Calu3 (cell line): ENCODE results near the gene TMOD2. TPM values are rescaled to one million over a fixed set of nuclear protein-coding genes. Genes with fewer than 3 reads are reported as not detected.

Experiments
- BruUV-seq: library from RNA; stranded (reverse); fragments of 400-500 nt; replicated peaks from 2 replicates; lab custom pipeline; 2021; lab: Mats Ljungman, UMichigan
- CTCF ChIA-PET: fragments of 300-600 bp; sonication (Branson Sonifier 250); formaldehyde crosslinking; loops from one replicate; lab custom pipeline; 2022; ENCODE audit warnings: antibody characterized with exemption; lab: Charles Lee
- DNase-seq: peaks from one replicate; pipeline ENCODE4 v3.0.0; 2022
- H3K27ac Mint-ChIP-seq: one replicate; pipeline ENCODE4 v1.8.0; 2022; ENCODE audit warnings: mixed read lengths; ENCODE audit not compliant: unreplicated experiment
- H3K27me3 Mint-ChIP-seq: one replicate; pipeline ENCODE4 v1.8.0; 2022; ENCODE audit warnings: mixed read lengths; ENCODE audit not compliant: unreplicated experiment
- H3K36me3 Mint-ChIP-seq: one replicate; pipeline ENCODE4 v1.8.0; 2022; ENCODE audit warnings: mild to moderate bottlenecking, moderate library complexity, mixed read lengths; ENCODE audit not compliant: insufficient read depth, unreplicated experiment
- H3K4me1 Mint-ChIP-seq: one replicate; pipeline ENCODE4 v1.8.0; 2022; ENCODE audit warnings: mild to moderate bottlenecking, low read depth, mixed read lengths; ENCODE audit not compliant: unreplicated experiment
- H3K4me3 Mint-ChIP-seq: one replicate; pipeline ENCODE4 v1.8.0; 2022; ENCODE audit warnings: mild to moderate bottlenecking, low read depth, moderate library complexity, mixed read lengths; ENCODE audit not compliant: unreplicated experiment
- H3K9me3 Mint-ChIP-seq: one replicate; pipeline ENCODE4 v1.8.0; 2022; ENCODE audit warnings: low read depth, mixed read lengths; ENCODE audit not compliant: unreplicated experiment
- CTCF ChIP-seq: fragments of 200-600 bp; IDR thresholded peaks from one replicate; pipeline ENCODE4 v1.8.0; 2022; ENCODE audit warnings: antibody characterized with exemption; ENCODE audit not compliant: unreplicated experiment
- intact Hi-C: fragments of 100-400 bp; cut with micrococcal nuclease; formaldehyde crosslinking; loops from one replicate; pipeline ENCODE4 v1.10.0; 2022; ENCODE audit not compliant: unreplicated experiment
- total RNA-seq: library from RNA; stranded (reverse); gene quantifications from 2 replicates; pipeline ENCODE4 v1.2.3, GENCODE V29; 2022

Gene TMOD2
- total RNA-seq, 1 experiment from 2014 or later = 0.64 TPM

- H3K27me3 Mint-ChIP-seq = no peaks in the 10 kb centered on the region
- H3K4me1 Mint-ChIP-seq = peaks cover 20% of the 10 kb centered on the region
- peaks cover 23% of the 10 kb centered on the region for H3K36me3 Mint-ChIP-seq
- intact Hi-C loops = no loop called here
- CTCF ChIA-PET = no interaction called here
- DNase-seq = no peak
- H3K4me3 Mint-ChIP-seq = no peak overlapping the region
- H3K9me3 Mint-ChIP-seq = no peaks in the 10 kb centered on the region
- no TSS peak for BruUV-seq
- TF ChIP-seq CTCF = no peak
- no peak overlapping the region for H3K27ac Mint-ChIP-seq
These were observed 12.2 kb upstream of the TMOD2 start for GRCh38 chr15:51739061-51739712.

GRCh38 chr15:51749307-51749706 lies 2.1 kb upstream of the TMOD2 start:
- H3K27me3 Mint-ChIP-seq = peaks cover 82% of the 10 kb centered on the region
- no peak overlapping the region for H3K27ac Mint-ChIP-seq
- CTCF ChIA-PET = no interaction called here
- intact Hi-C loops = no loop called here
- TF ChIP-seq CTCF = no peak
- no peak for DNase-seq
- H3K4me3 Mint-ChIP-seq = no peak overlapping the region
- peaks cover 8% of the 10 kb centered on the region for H3K4me1 Mint-ChIP-seq
- no peaks in the 10 kb centered on the region for H3K36me3 Mint-ChIP-seq
- no TSS peak for BruUV-seq
- no peaks in the 10 kb centered on the region for H3K9me3 Mint-ChIP-seq

GRCh38 chr15:51750186-51750585 lies 1.2 kb upstream of the TMOD2 start:
- no peak for TF ChIP-seq CTCF
- H3K4me3 Mint-ChIP-seq = no peak overlapping the region
- CTCF ChIA-PET = no interaction called here

GRCh38 chr15:51751697-51752683 lies 593 bp downstream of the TMOD2 start:
- CTCF ChIA-PET = no interaction called here
- H3K27me3 Mint-ChIP-seq = peaks cover 93% of the 10 kb centered on the region
- no peak for TF ChIP-seq CTCF
- no peak overlapping the region for H3K27ac Mint-ChIP-seq
- H3K36me3 Mint-ChIP-seq = no peaks in the 10 kb centered on the region
- H3K9me3 Mint-ChIP-seq = no peaks in the 10 kb centered on the region
- DNase-seq = peak; percentile 27
- intact Hi-C loops = no loop called here
- BruUV-seq = no TSS peak
- H3K4me3 Mint-ChIP-seq = peak overlapping the region; percentile 63
- H3K4me1 Mint-ChIP-seq = peaks cover 8% of the 10 kb centered on the region

More at GRCh38 chr15:51750186-51750585, 1.2 kb upstream of the TMOD2 start:
- Mint-ChIP-seq H3K27ac (no peak overlapping the region), H3K27me3 (peaks cover 87% of the 10 kb centered on the region), H3K9me3 (no peaks in the 10 kb centered on the region), H3K36me3 (no peaks in the 10 kb centered on the region), H3K4me1 (peaks cover 8% of the 10 kb centered on the region)
- BruUV-seq = no TSS peak
- no peak for DNase-seq
- intact Hi-C loops = no loop called here
